ENCODE measurements around the gene AQP1. TPM values are rescaled to one million over a fixed set of nuclear protein-coding genes. Genes with fewer than 3 reads are reported as not detected.

The AQP1 gene
- total and polyA plus RNA-seq, 5 experiments from 2014 or later, result 0.23 to 0.33 TPM; not detected in 3

- ATAC-seq (no peak), DNase-seq (no peak)
- POLR2A ChIA-PET, result no interaction called here
- H3K9me3 Mint-ChIP-seq, result peaks cover 0 to 2% (median 0%) of the 10 kb centered on the region in 9 donors
- H3K4me1 Mint-ChIP-seq, result peaks cover 0 to 2% (median 0%) of the 10 kb centered on the region in 4 donors
- no peaks in the 10 kb centered on the region for H3K36me3 Mint-ChIP-seq
- no peak overlapping the region for H3K4me3 Mint-ChIP-seq
- no peak overlapping the region for H3K27ac Mint-ChIP-seq
- no peaks in the 10 kb centered on the region for H3K27me3 Mint-ChIP-seq
These were observed 36.9 kb upstream of the AQP1 start for GRCh38 chr7:30874656-30875302.

- no peak for ATAC-seq
- H3K4me3 Mint-ChIP-seq, result no peak overlapping the region
- H3K4me1 Mint-ChIP-seq, result peaks cover 0 to 2% (median 0%) of the 10 kb centered on the region in 4 donors
- DNase-seq, result no peak
- H3K36me3 Mint-ChIP-seq, result no peaks in the 10 kb centered on the region
- peak overlapping the region in 1 of 10 donors; percentile 27 for H3K27ac Mint-ChIP-seq
- peaks cover 0 to 2% (median 0%) of the 10 kb centered on the region in 9 donors for H3K9me3 Mint-ChIP-seq
- no peaks in the 10 kb centered on the region for H3K27me3 Mint-ChIP-seq
- POLR2A ChIA-PET, result no interaction called here
These were observed 34.5 kb upstream of the AQP1 start for GRCh38 chr7:30877015-30877769.

- POLR2A ChIA-PET, result no interaction called here
- DNase-seq, result no peak
These were observed 33.7 kb upstream of the AQP1 start for GRCh38 chr7:30877993-30878392.

GRCh38 chr7:30879139-30880124, 32.2 kb upstream of the AQP1 start:
- H3K36me3 Mint-ChIP-seq, result no peaks in the 10 kb centered on the region
- H3K27me3 Mint-ChIP-seq, result no peaks in the 10 kb centered on the region
- peaks cover 0 to 2% (median 0%) of the 10 kb centered on the region in 4 donors for H3K4me1 Mint-ChIP-seq
- POLR2A ChIA-PET, result no interaction called here
- H3K9me3 Mint-ChIP-seq, result peaks cover 0 to 2% (median 0%) of the 10 kb centered on the region in 9 donors
- peak overlapping the region in 1 of 10 donors; percentile 30 for H3K27ac Mint-ChIP-seq
- ATAC-seq, result no peak
- H3K4me3 Mint-ChIP-seq, result no peak overlapping the region
- no peak for DNase-seq

More at GRCh38 chr7:30877993-30878392, 33.7 kb upstream of the AQP1 start:
- Mint-ChIP-seq H3K27ac (peak overlapping the region in 1 of 10 donors; percentile 18), H3K4me1 (peaks cover 0 to 2% (median 0%) of the 10 kb centered on the region in 4 donors), H3K4me3 (no peak overlapping the region), H3K36me3 (no peaks in the 10 kb centered on the region), H3K27me3 (no peaks in the 10 kb centered on the region), H3K9me3 (peaks cover 0 to 2% (median 0%) of the 10 kb centered on the region in 9 donors)
- ATAC-seq, result no peak

- POLR2A ChIA-PET, result no interaction called here
- no peak overlapping the region for H3K4me3 Mint-ChIP-seq
- no peaks in the 10 kb centered on the region for H3K27me3 Mint-ChIP-seq
- H3K27ac Mint-ChIP-seq, result no peak overlapping the region
- no peak for ATAC-seq
- H3K4me1 Mint-ChIP-seq, result peaks cover 0 to 2% (median 0%) of the 10 kb centered on the region in 4 donors
- peaks cover 0 to 1% (median 0%) of the 10 kb centered on the region in 9 donors for H3K9me3 Mint-ChIP-seq
- no peak for DNase-seq
- H3K36me3 Mint-ChIP-seq, result no peaks in the 10 kb centered on the region
These were observed 31.4 kb upstream of the AQP1 start for GRCh38 chr7:30880125-30880720.

GRCh38 chr7:30880941-30881340, 30.7 kb upstream of the AQP1 start:
- H3K9me3 Mint-ChIP-seq, result no peaks in the 10 kb centered on the region
- no peaks in the 10 kb centered on the region for H3K27me3 Mint-ChIP-seq
- peaks cover 0 to 2% (median 0%) of the 10 kb centered on the region in 4 donors for H3K4me1 Mint-ChIP-seq
- H3K27ac Mint-ChIP-seq, result no peak overlapping the region
- POLR2A ChIA-PET, result no interaction called here
- no peak overlapping the region for H3K4me3 Mint-ChIP-seq
- DNase-seq (no peak), ATAC-seq (no peak)
- no peaks in the 10 kb centered on the region for H3K36me3 Mint-ChIP-seq

GRCh38 chr7:30881448-30881847, 30.2 kb upstream of the AQP1 start:
- DNase-seq, result no peak
- no peaks in the 10 kb centered on the region for H3K36me3 Mint-ChIP-seq
- no peaks in the 10 kb centered on the region for H3K9me3 Mint-ChIP-seq
- no peak for ATAC-seq
- H3K27me3 Mint-ChIP-seq, result no peaks in the 10 kb centered on the region
- no peak overlapping the region for H3K4me3 Mint-ChIP-seq
- H3K27ac Mint-ChIP-seq, result no peak overlapping the region
- POLR2A ChIA-PET, result no interaction called here
- peaks cover 0 to 2% (median 0%) of the 10 kb centered on the region in 4 donors for H3K4me1 Mint-ChIP-seq

GRCh38 chr7:30884881-30885280, 26.8 kb upstream of the AQP1 start:
- ATAC-seq, result no peak
- no peak overlapping the region for H3K27ac Mint-ChIP-seq
- peaks cover 0 to 4% (median 0%) of the 10 kb centered on the region in 9 donors for H3K9me3 Mint-ChIP-seq
- POLR2A ChIA-PET, result no interaction called here
- H3K4me1 Mint-ChIP-seq, result peaks cover 0 to 2% (median 0%) of the 10 kb centered on the region in 4 donors
- no peak overlapping the region for H3K4me3 Mint-ChIP-seq
- H3K36me3 Mint-ChIP-seq, result no peaks in the 10 kb centered on the region
- no peak for DNase-seq
- H3K27me3 Mint-ChIP-seq, result no peaks in the 10 kb centered on the region

GRCh38 chr7:30886608-30887011, 25.0 kb upstream of the AQP1 start:
- Mint-ChIP-seq H3K27me3 (no peaks in the 10 kb centered on the region), H3K9me3 (peaks cover 0 to 20% (median 8%) of the 10 kb centered on the region in 9 donors), H3K27ac (no peak overlapping the region), H3K36me3 (peaks cover 0 to 9% (median 2%) of the 10 kb centered on the region in 3 donors), H3K4me3 (no peak overlapping the region), H3K4me1 (peaks cover 0 to 2% (median 0%) of the 10 kb centered on the region in 4 donors)
- POLR2A ChIA-PET, result no interaction called here
- DNase-seq (no peak), ATAC-seq (no peak)

GRCh38 chr7:30887464-30887872, 24.2 kb upstream of the AQP1 start:
- Mint-ChIP-seq H3K4me3 (no peak overlapping the region), H3K4me1 (peaks cover 0 to 2% (median 0%) of the 10 kb centered on the region in 4 donors), H3K9me3 (peaks cover 0 to 25% (median 11%) of the 10 kb centered on the region in 9 donors), H3K27me3 (peaks cover 0 to 3% (median 0%) of the 10 kb centered on the region in 5 donors), H3K36me3 (peaks cover 0 to 13% (median 2%) of the 10 kb centered on the region in 3 donors), H3K27ac (no peak overlapping the region)
- ATAC-seq (no peak), DNase-seq (no peak)
- POLR2A ChIA-PET, result no interaction called here

GRCh38 chr7:30888747-30889146, 22.9 kb upstream of the AQP1 start:
- Mint-ChIP-seq H3K9me3 (peaks cover 0 to 26% (median 11%) of the 10 kb centered on the region in 9 donors), H3K27ac (no peak overlapping the region), H3K4me3 (no peak overlapping the region), H3K27me3 (peaks cover 0 to 5% (median 0%) of the 10 kb centered on the region in 5 donors), H3K36me3 (peaks cover 0 to 13% (median 2%) of the 10 kb centered on the region in 3 donors), H3K4me1 (peaks cover 0 to 2% (median 0%) of the 10 kb centered on the region in 4 donors)
- ATAC-seq (no peak), DNase-seq (no peak)
- POLR2A ChIA-PET, result no interaction called here

- Mint-ChIP-seq H3K4me1 (peaks cover 0 to 2% (median 0%) of the 10 kb centered on the region in 4 donors), H3K9me3 (peaks cover 0 to 26% (median 11%) of the 10 kb centered on the region in 9 donors), H3K36me3 (peaks cover 0 to 13% (median 2%) of the 10 kb centered on the region in 3 donors), H3K4me3 (no peak overlapping the region), H3K27me3 (peaks cover 0 to 10% (median 0%) of the 10 kb centered on the region in 5 donors), H3K27ac (no peak overlapping the region)
- DNase-seq, result no peak
- POLR2A ChIA-PET, result no interaction called here
- no peak for ATAC-seq
These were observed 21.4 kb upstream of the AQP1 start for GRCh38 chr7:30890226-30890625.
